Fibroblast of lung (primary cell): Measurements from ENCODE around the gene NBDY. TPM values are rescaled to one million over a fixed set of nuclear protein-coding genes. Genes with fewer than 3 reads are reported as not detected.
"Not testable (repeated sequence)": the region's sequence is repeated elsewhere in the genome, so short reads cannot be mapped to it uniquely, and the experiment has no call there.

Experiments
- DNase-seq, 2 donors: peaks; one replicate each; pipeline versions ENCODE4 v3.0.0 to v3.0.0-alpha.2; 2010; ENCODE audit warnings: low read depth in 2 of 2
- H2AFZ ChIP-seq: 2 replicates; pipeline ENCODE4 v1.5.1; 2012; ENCODE audit warnings: low read length, control low read depth, inconsistent platforms
- H3K27ac ChIP-seq: 2 replicates; pipeline ENCODE4 v1.5.1; 2011; ENCODE audit warnings: low read length, control low read depth; ENCODE audit not compliant: insufficient read depth
- H3K27me3 ChIP-seq: 2 replicates; pipeline ENCODE4 v1.5.1; 2011; ENCODE audit warnings: mild to moderate bottlenecking, low read length; ENCODE audit not compliant: control insufficient read depth, insufficient read depth
- H3K36me3 ChIP-seq: 2 replicates; pipeline ENCODE4 v1.5.1; 2011; ENCODE audit warnings: low read length; ENCODE audit not compliant: control insufficient read depth, insufficient read depth
- H3K4me1 ChIP-seq: 2 replicates; pipeline ENCODE4 v1.5.1; 2011; ENCODE audit warnings: low read length; ENCODE audit not compliant: control insufficient read depth, insufficient read depth; ENCODE audit errors: extremely low read depth
- H3K4me2 ChIP-seq: 2 replicates; pipeline ENCODE4 v1.5.1; 2011; ENCODE audit warnings: low read length, control low read depth; ENCODE audit not compliant: insufficient read depth; ENCODE audit errors: extremely low read depth
- H3K4me3 ChIP-seq, 4 experiments: fragments of 200-600 bp in 1 of 4; sonication (generic) in 1 of 4; replicated peaks in 1 of 4; 2 replicates each; pipeline ENCODE4 v1.5.1; 2011 to 2016; ENCODE audit warnings: low read length in 4 of 4, low read depth in 3 of 4, mild to moderate bottlenecking in 3 of 4, control low read depth in 2 of 4, inconsistent platforms in 1 of 4, mixed read lengths in 1 of 4; ENCODE audit not compliant: insufficient read depth in 1 of 4; ENCODE audit errors: control extremely low read depth in 1 of 4
- H3K79me2 ChIP-seq: 2 replicates; pipeline ENCODE4 v1.5.1; 2012; ENCODE audit warnings: mild to moderate bottlenecking, low read length, inconsistent platforms; ENCODE audit not compliant: control insufficient read depth, insufficient read depth
- H3K9ac ChIP-seq: 2 replicates; pipeline ENCODE4 v1.5.1; 2011; ENCODE audit warnings: mild to moderate bottlenecking, low read length, control low read depth; ENCODE audit not compliant: insufficient read depth
- H3K9me3 ChIP-seq: 2 replicates; pipeline ENCODE4 v1.5.1; 2012; ENCODE audit warnings: low read depth, low read length; ENCODE audit not compliant: control insufficient read depth, insufficient read depth
- H4K20me1 ChIP-seq: 2 replicates; pipeline ENCODE4 v1.5.1; 2011; ENCODE audit warnings: low read length; ENCODE audit not compliant: control insufficient read depth, insufficient read depth; ENCODE audit errors: extremely low read depth
- EZH2 ChIP-seq: IDR thresholded peaks from 2 replicates; pipeline ENCODE4 v1.5.1; 2012; ENCODE audit warnings: low read length, control low read depth, mild to moderate bottlenecking; ENCODE audit errors: missing control alignments
- polyA plus RNA-seq, 2 donors: library from polyadenylated mRNA; depleted of rRNA in 1 of 2; stranded (reverse) in 1 of 2; unstranded in 1 of 2; fragments of >200 nt; gene quantifications; 2 replicates each; pipeline ENCODE4 v1.2.1, GENCODE V29; 2011 to 2012; ENCODE audit warnings: missing spikeins in 1 of 2
- total RNA-seq: library from RNA; depleted of rRNA; stranded (reverse); fragments of >200 nt; gene quantifications from 2 replicates; pipeline ENCODE4 v1.2.1, GENCODE V29; 2014
- TF ChIP-seq, protein P1 (sequence below), 2 donors: IDR thresholded peaks in 1 of 2; conservative IDR thresholded peaks in 1 of 2; 1 replicate in 1 of 2; 2 replicates in 1 of 2; pipeline ENCODE4 v1.5.1; 2011 to 2012; ENCODE audit warnings: low read length in 2 of 2, control low read depth in 1 of 2, inconsistent platforms in 1 of 2, low read depth in 1 of 2, mild to moderate bottlenecking in 1 of 2

NBDY gene
- total and polyA plus RNA-seq, 2 donors (not counting 1 experiment from before 2014, with no cell fraction given): 5.8 to 39.3 TPM

DNA sequence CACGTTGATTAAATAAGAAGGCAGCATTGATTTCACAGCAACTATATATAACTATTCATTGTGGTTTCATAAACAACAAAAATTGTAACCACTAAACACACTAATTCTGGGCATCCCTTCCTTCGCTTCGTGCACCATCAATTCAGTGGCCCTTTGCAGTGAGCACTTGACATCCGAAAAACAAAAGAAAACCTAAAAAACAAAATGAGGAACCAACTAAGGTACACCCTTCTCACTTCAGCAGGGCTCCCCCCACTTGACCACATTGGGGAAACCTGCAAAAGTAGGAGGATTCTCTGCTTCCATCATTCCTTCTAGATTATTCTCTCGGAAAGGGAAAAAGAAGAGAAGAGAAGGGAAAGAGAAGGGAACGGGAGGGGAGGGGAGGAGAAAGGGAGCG, 28.3 kb downstream of the NBDY start:
- H3K9ac ChIP-seq: no peak overlapping the region
- no peak for TF ChIP-seq EZH2
- TF ChIP-seq, protein P1, sequence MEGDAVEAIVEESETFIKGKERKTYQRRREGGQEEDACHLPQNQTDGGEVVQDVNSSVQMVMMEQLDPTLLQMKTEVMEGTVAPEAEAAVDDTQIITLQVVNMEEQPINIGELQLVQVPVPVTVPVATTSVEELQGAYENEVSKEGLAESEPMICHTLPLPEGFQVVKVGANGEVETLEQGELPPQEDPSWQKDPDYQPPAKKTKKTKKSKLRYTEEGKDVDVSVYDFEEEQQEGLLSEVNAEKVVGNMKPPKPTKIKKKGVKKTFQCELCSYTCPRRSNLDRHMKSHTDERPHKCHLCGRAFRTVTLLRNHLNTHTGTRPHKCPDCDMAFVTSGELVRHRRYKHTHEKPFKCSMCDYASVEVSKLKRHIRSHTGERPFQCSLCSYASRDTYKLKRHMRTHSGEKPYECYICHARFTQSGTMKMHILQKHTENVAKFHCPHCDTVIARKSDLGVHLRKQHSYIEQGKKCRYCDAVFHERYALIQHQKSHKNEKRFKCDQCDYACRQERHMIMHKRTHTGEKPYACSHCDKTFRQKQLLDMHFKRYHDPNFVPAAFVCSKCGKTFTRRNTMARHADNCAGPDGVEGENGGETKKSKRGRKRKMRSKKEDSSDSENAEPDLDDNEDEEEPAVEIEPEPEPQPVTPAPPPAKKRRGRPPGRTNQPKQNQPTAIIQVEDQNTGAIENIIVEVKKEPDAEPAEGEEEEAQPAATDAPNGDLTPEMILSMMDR (conservative IDR thresholded peaks at IDR 0.05 in 1 of 2, IDR thresholded peaks at IDR 0.05 in 1 of 2; ENCODE audit: low read depth in 1 of 2, low read length in 2 of 2): no peak
- H3K36me3 ChIP-seq: no peaks in the 10 kb centered on the region
- H3K27ac ChIP-seq: no peak overlapping the region
- H3K4me3 ChIP-seq: no peak overlapping the region
- H4K20me1 ChIP-seq: no peaks in the 10 kb centered on the region
- no peaks in the 10 kb centered on the region for H3K79me2 ChIP-seq
- no peaks in the 10 kb centered on the region for H3K9me3 ChIP-seq
- H2AFZ ChIP-seq: no peak overlapping the region
- H3K4me1 ChIP-seq: no peaks in the 10 kb centered on the region
- no peaks in the 10 kb centered on the region for H3K27me3 ChIP-seq
- no peak for DNase-seq
- no peak overlapping the region for H3K4me2 ChIP-seq

DNA sequence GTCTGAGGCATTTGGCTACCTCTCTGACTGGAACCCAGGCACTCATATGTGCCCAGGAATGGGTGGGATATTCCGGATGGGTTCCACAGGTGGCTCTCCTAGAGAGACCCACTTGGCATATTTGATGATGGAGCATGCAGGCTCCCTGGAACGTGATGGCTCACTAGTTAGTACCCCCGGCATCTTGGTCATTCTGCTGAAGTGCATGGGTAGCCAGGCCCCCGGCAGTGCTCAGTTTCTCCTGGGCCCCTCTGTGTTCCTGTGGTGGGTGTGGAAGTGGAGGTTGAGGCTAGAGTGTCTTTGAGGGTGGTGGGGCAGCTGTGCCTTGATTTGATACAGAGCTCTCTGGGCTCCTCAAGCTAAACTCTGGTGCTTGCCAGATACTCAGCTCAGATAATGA, 29.4 kb downstream of the NBDY start:
- Histone ChIP-seq H3K27me3 (no peaks in the 10 kb centered on the region), H3K4me1 (no peaks in the 10 kb centered on the region)
- TF ChIP-seq, protein P1 (conservative IDR thresholded peaks at IDR 0.05 in 1 of 2, IDR thresholded peaks at IDR 0.05 in 1 of 2; ENCODE audit: low read depth in 1 of 2, low read length in 2 of 2): no peak
- TF ChIP-seq EZH2: no peak

DNA sequence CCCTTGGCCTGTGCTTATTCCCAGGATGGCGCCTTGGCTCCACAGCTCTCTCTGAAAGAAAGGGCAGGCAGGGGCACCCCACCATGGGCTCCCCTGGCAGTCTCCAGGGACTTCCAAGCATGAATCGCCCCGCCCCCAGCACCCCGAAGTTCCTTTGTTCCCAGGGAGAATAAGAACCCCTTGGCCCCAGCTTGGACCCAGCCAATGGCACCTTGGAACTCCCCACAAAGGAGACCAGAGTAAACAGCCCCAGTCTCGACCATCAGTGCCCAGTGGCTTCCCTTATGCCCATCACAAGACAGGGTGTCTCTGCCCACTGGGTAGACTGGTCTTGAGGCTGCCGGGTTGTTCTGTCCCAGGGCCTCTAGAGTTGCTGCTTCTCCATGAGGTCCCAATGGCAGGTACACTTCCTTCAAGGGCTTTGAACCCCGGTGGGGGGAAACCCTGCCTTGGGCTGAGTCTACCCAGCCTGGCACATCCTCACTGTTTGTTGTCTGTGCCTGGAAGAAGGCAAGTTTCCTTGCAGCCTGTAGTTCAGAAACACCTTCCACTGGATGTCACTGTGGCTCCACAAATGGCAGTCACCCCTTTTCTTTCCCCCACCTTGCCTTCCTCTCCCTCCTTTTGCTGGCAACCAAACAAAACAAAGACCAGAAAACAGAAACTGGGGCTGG, 30.8 kb downstream of the NBDY start:
- no peak for DNase-seq
- Histone ChIP-seq H4K20me1 (no peaks in the 10 kb centered on the region), H3K4me1 (no peaks in the 10 kb centered on the region), H2AFZ (no peak overlapping the region), H3K4me3 (no peak overlapping the region), H3K27me3 (no peaks in the 10 kb centered on the region), H3K9me3 (no peaks in the 10 kb centered on the region), H3K27ac (no peak overlapping the region), H3K9ac (no peak overlapping the region), H3K79me2 (no peaks in the 10 kb centered on the region), H3K4me2 (no peak overlapping the region), H3K36me3 (no peaks in the 10 kb centered on the region)
- no peak for TF ChIP-seq EZH2
- TF ChIP-seq, protein P1 (conservative IDR thresholded peaks at IDR 0.05 in 1 of 2, IDR thresholded peaks at IDR 0.05 in 1 of 2; ENCODE audit: low read depth in 1 of 2, low read length in 2 of 2): no peak

More for the DNA sequence above, 29.4 kb downstream of the NBDY start:
- no peak overlapping the region for H3K9ac ChIP-seq
- no peak overlapping the region for H3K27ac ChIP-seq
- H3K4me2 ChIP-seq: no peak overlapping the region
- no peak overlapping the region for H2AFZ ChIP-seq
- no peak overlapping the region for H3K4me3 ChIP-seq
- H3K9me3 ChIP-seq: no peaks in the 10 kb centered on the region
- DNase-seq: no peak
- H3K36me3 ChIP-seq: no peaks in the 10 kb centered on the region
- H3K79me2 ChIP-seq: no peaks in the 10 kb centered on the region
- no peaks in the 10 kb centered on the region for H4K20me1 ChIP-seq

DNA sequence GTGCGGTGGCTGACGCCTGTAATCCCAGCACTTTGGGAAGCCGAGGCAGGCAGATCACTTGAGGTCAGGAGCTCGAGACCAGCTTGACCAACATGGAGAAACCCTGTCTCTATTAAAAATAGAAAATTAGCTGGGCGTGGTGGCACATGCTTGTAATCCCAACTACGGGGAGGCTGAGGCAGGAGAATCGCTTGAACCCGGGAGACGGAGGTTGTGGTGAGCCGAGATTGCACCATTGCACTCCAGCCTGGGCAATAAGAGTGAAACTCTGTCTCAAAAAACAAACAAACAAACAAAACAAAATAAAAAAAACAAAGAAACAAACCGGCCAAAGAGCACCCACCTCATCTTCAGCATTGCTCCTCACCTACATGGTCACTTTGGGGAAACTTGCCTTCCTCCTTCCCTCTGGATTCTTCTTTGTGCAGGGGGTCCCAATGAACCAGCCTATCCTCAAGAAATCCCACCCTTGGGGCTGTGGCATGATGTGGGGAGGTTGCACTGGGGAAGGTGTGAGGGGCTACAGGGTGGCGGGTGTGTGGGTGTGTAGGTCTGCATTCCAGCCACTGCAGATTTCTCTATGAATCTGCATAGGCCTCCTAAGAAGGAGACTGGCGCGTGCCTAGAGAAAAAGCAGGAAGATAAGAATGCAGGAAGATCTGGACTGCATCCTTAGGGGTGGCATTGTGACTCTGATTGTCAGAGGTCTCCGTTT, 31.5 kb downstream of the NBDY start:
- H3K27me3 ChIP-seq, H3K4me3 ChIP-seq, H2AFZ ChIP-seq, H3K36me3 ChIP-seq, H4K20me1 ChIP-seq, H3K4me1 ChIP-seq, DNase-seq, H3K4me2 ChIP-seq, H3K9ac ChIP-seq, H3K9me3 ChIP-seq, H3K79me2 ChIP-seq, H3K27ac ChIP-seq: not testable (repeated sequence)
